HG03103 (cell line): ENCODE measurements around the gene ATP1A1.

Experiments
- ATAC-seq: cut with Tn5 transposase; IDR thresholded peaks from one replicate; pipeline ENCODE4 v1.9.1; 2021; ENCODE audit warnings: low read depth; ENCODE audit not compliant: unreplicated experiment

ATP1A1 gene

GRCh38 chr1:116343019-116343418, 30.0 kb upstream of the ATP1A1 start:
- ATAC-seq, result no peak

GRCh38 chr1:116345011-116345410, 28.0 kb upstream of the ATP1A1 start:
- no peak for ATAC-seq

- no peak for ATAC-seq
Measured at GRCh38 chr1:116345843-116346242, 27.2 kb upstream of the ATP1A1 start.

GRCh38 chr1:116346943-116347673, 25.9 kb upstream of the ATP1A1 start:
- no peak for ATAC-seq

- ATAC-seq, result no peak
Measured at GRCh38 chr1:116347696-116348095, 25.3 kb upstream of the ATP1A1 start.

GRCh38 chr1:116350097-116350645, 22.9 kb upstream of the ATP1A1 start:
- ATAC-seq, result no peak

- ATAC-seq, result no peak
Measured at GRCh38 chr1:116351914-116352313, 21.1 kb upstream of the ATP1A1 start.

GRCh38 chr1:116352349-116352813, 20.7 kb upstream of the ATP1A1 start:
- ATAC-seq, result no peak

- ATAC-seq, result no peak
Measured at GRCh38 chr1:116353155-116353554, 19.9 kb upstream of the ATP1A1 start.

- ATAC-seq, result no peak
Measured at GRCh38 chr1:116356067-116356466, 17.0 kb upstream of the ATP1A1 start.

GRCh38 chr1:116356673-116357072, 16.4 kb upstream of the ATP1A1 start:
- ATAC-seq, result no peak

- ATAC-seq, result no peak
Measured at GRCh38 chr1:116357487-116357886, 15.6 kb upstream of the ATP1A1 start.

- ATAC-seq, result no peak
Measured at GRCh38 chr1:116359060-116359830, 13.8 kb upstream of the ATP1A1 start.

GRCh38 chr1:116359871-116360270, 13.2 kb upstream of the ATP1A1 start:
- ATAC-seq, result no peak

GRCh38 chr1:116360429-116361173, 12.4 kb upstream of the ATP1A1 start:
- ATAC-seq, result no peak

- ATAC-seq, result no peak
Measured at GRCh38 chr1:116361648-116362047, 11.4 kb upstream of the ATP1A1 start.

- no peak for ATAC-seq
Measured at GRCh38 chr1:116362050-116362449, 11.0 kb upstream of the ATP1A1 start.

GRCh38 chr1:116365353-116365780, 7.7 kb upstream of the ATP1A1 start:
- ATAC-seq, result no peak

GRCh38 chr1:116365857-116366256, 7.2 kb upstream of the ATP1A1 start:
- no peak for ATAC-seq

- ATAC-seq, result no peak
Measured at GRCh38 chr1:116367256-116367945, 5.6 kb upstream of the ATP1A1 start.
